ENCODE results near the gene DNAH6.
"Not testable (repeated sequence)": the region's sequence is repeated elsewhere in the genome, so short reads cannot be mapped to it uniquely, and the experiment has no call there.

The DNAH6 gene

DNA sequence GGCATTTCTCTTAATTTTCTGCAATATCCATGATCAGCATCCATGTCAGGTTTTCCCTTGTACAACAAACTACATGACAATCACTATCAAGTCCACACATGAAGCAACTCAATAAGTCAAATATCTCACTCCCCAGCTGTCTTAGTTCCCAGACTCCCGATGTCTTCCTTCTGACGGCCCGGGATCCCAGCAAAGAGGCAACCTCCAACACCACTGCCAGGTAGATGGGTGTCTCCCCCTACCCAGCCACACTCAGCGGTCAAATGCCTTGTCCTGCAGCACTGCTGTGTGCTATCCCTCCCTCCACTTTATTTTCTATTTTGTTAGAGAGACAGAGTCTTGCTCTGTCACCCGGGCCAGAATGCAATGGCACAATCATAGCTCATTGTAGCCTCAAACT is 341.3 kb downstream of the DNAH6 start:
- WGBS, 2 experiments: 84 to 92% methylated on average over 5 of the region's 5 CpGs

GRCh38 chr2:84858123-84858522 is 341.8 kb downstream of the DNAH6 start:
- H3K27me3 ChIP-seq (ENCODE audit: control insufficient read depth, insufficient read depth, low read length, poor library complexity, severe bottlenecking): peaks cover 29% of the 10 kb centered on the region
- no peaks in the 10 kb centered on the region for H3K9me3 ChIP-seq (ENCODE audit: control insufficient read depth, low read length)
- H3K4me3 ChIP-seq (ENCODE audit: insufficient read depth, low read depth, low read length): no peak overlapping the region
- peaks cover 4% of the 10 kb centered on the region for H3K4me1 ChIP-seq (ENCODE audit: control insufficient read depth, insufficient read depth, low read length)
- no peak overlapping the region for H3K27ac ChIP-seq (ENCODE audit: insufficient read depth, low read depth, low read length, poor library complexity, severe bottlenecking)
- 62 to 65% methylated on average over 3 of the region's 3 CpGs for WGBS, 2 experiments
- no peaks in the 10 kb centered on the region for H3K36me3 ChIP-seq (ENCODE audit: control insufficient read depth, insufficient read depth, low read length)

More for the DNA sequence above, 341.3 kb downstream of the DNAH6 start:
- H3K9me3 ChIP-seq (ENCODE audit: control insufficient read depth, low read length): no peaks in the 10 kb centered on the region
- H3K4me1 ChIP-seq (ENCODE audit: control insufficient read depth, insufficient read depth, low read length): peaks cover 4% of the 10 kb centered on the region
- no peak overlapping the region for H3K27ac ChIP-seq (ENCODE audit: insufficient read depth, low read depth, low read length, poor library complexity, severe bottlenecking)
- peaks cover 29% of the 10 kb centered on the region for H3K27me3 ChIP-seq (ENCODE audit: control insufficient read depth, insufficient read depth, low read length, poor library complexity, severe bottlenecking)
- no peak overlapping the region for H3K4me3 ChIP-seq (ENCODE audit: insufficient read depth, low read depth, low read length)
- no peaks in the 10 kb centered on the region for H3K36me3 ChIP-seq (ENCODE audit: control insufficient read depth, insufficient read depth, low read length)

DNA sequence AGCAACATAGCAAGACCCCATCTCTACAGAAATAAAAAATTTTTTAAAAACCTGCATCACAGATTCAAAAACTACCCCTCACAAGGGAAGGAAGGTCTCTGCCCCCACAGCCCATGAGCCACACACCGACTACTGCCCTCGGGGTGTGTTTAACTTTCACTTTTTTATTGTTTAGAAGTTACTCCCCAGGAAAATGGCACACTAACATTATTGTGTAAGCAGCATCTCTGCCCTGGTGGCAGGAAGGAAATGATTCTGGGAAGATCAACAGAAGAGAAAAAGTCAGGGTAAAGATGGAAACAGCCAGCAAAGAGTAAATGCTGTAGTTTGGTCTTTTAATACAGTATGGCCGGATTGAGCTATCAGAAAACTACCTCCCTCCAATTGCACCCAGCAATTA is 342.6 kb downstream of the DNAH6 start:
- 92 to 94% methylated on average over 3 of the region's 3 CpGs for WGBS, 2 experiments
- Histone ChIP-seq H3K9me3 (ENCODE audit: control insufficient read depth, low read length) (no peaks in the 10 kb centered on the region), H3K27me3 (ENCODE audit: control insufficient read depth, insufficient read depth, low read length, poor library complexity, severe bottlenecking) (peaks cover 29% of the 10 kb centered on the region), H3K4me1 (ENCODE audit: control insufficient read depth, insufficient read depth, low read length) (peaks cover 4% of the 10 kb centered on the region), H3K27ac (ENCODE audit: insufficient read depth, low read depth, low read length, poor library complexity, severe bottlenecking) (no peak overlapping the region), H3K4me3 (ENCODE audit: insufficient read depth, low read depth, low read length) (no peak overlapping the region), H3K36me3 (ENCODE audit: control insufficient read depth, insufficient read depth, low read length) (no peaks in the 10 kb centered on the region)

GRCh38 chr2:84861539-84861938 is 345.2 kb downstream of the DNAH6 start:
- Histone ChIP-seq H3K9me3 (ENCODE audit: control insufficient read depth, low read length) (no peaks in the 10 kb centered on the region), H3K27me3 (ENCODE audit: control insufficient read depth, insufficient read depth, low read length, poor library complexity, severe bottlenecking) (peaks cover 13% of the 10 kb centered on the region), H3K4me1 (ENCODE audit: control insufficient read depth, insufficient read depth, low read length) (peaks cover 4% of the 10 kb centered on the region), H3K27ac (ENCODE audit: insufficient read depth, low read depth, low read length, poor library complexity, severe bottlenecking) (no peak overlapping the region), H3K36me3 (ENCODE audit: control insufficient read depth, insufficient read depth, low read length) (no peaks in the 10 kb centered on the region), H3K4me3 (ENCODE audit: insufficient read depth, low read depth, low read length) (no peak overlapping the region)
- WGBS, 2 experiments: 86% methylated on average over 6 of the region's 6 CpGs

DNA sequence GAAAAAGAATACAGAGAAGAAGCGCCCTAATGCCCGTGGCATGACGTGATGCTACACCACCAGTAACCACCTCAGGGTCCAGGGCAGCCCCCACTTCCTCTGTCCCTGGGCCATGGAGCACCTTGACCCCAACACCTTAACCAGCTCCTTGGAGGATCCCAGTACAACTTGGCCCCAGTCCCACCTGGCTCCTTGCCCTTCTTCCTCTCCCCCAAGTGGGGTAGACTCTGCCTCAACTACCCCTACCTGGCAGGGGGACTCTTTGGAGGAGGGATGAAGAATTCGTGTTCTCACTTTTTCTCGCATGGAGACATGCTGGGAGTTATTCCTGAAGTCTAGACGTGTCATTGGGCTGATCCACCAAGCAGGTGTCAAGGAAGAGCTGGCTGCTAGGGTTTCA is 345.7 kb downstream of the DNAH6 start:
- H3K9me3 ChIP-seq (ENCODE audit: control insufficient read depth, low read length): no peaks in the 10 kb centered on the region
- H3K4me1 ChIP-seq (ENCODE audit: control insufficient read depth, insufficient read depth, low read length): no peaks in the 10 kb centered on the region
- WGBS, 2 experiments: 85 to 87% methylated on average over 6 of the region's 6 CpGs
- peaks cover 9% of the 10 kb centered on the region for H3K27me3 ChIP-seq (ENCODE audit: control insufficient read depth, insufficient read depth, low read length, poor library complexity, severe bottlenecking)
- no peak overlapping the region for H3K27ac ChIP-seq (ENCODE audit: insufficient read depth, low read depth, low read length, poor library complexity, severe bottlenecking)
- H3K36me3 ChIP-seq (ENCODE audit: control insufficient read depth, insufficient read depth, low read length): no peaks in the 10 kb centered on the region
- H3K4me3 ChIP-seq (ENCODE audit: insufficient read depth, low read depth, low read length): no peak overlapping the region

GRCh38 chr2:84865181-84865783 is 349.0 kb downstream of the DNAH6 start:
- Histone ChIP-seq H3K36me3 (ENCODE audit: control insufficient read depth, insufficient read depth, low read length) (no peaks in the 10 kb centered on the region), H3K4me3 (ENCODE audit: insufficient read depth, low read depth, low read length) (no peak overlapping the region), H3K27ac (ENCODE audit: insufficient read depth, low read depth, low read length, poor library complexity, severe bottlenecking) (no peak overlapping the region), H3K27me3 (ENCODE audit: control insufficient read depth, insufficient read depth, low read length, poor library complexity, severe bottlenecking) (no peaks in the 10 kb centered on the region), H3K4me1 (ENCODE audit: control insufficient read depth, insufficient read depth, low read length) (no peaks in the 10 kb centered on the region), H3K9me3 (ENCODE audit: control insufficient read depth, low read length) (no peaks in the 10 kb centered on the region)
- 90 to 91% methylated on average over 6 of the region's 6 CpGs for WGBS, 2 experiments

DNA sequence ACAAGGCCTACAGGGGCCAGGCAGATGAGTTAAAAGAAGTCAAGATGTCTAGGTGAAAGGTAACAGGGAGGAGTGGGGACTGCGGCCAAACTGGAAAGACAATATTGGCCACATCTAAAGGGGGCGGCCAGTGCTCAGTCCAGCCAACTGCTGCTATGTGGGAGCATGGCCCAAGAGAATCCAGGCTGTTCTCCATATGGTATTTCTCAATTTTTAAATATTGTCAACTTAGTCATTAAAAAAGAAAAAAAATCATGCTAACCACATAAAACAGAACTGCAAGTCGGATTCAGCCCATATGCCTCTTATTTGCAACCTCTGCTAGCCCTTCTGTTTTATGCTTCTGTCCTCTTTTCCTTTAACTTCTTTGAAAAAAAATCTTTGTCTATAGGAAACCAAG is 349.8 kb downstream of the DNAH6 start:
- Histone ChIP-seq H3K9me3 (ENCODE audit: control insufficient read depth, low read length) (no peaks in the 10 kb centered on the region), H3K4me3 (ENCODE audit: insufficient read depth, low read depth, low read length) (no peak overlapping the region), H3K27me3 (ENCODE audit: control insufficient read depth, insufficient read depth, low read length, poor library complexity, severe bottlenecking) (no peaks in the 10 kb centered on the region), H3K27ac (ENCODE audit: insufficient read depth, low read depth, low read length, poor library complexity, severe bottlenecking) (no peak overlapping the region), H3K36me3 (ENCODE audit: control insufficient read depth, insufficient read depth, low read length) (no peaks in the 10 kb centered on the region), H3K4me1 (ENCODE audit: control insufficient read depth, insufficient read depth, low read length) (no peaks in the 10 kb centered on the region)
- 90 to 94% methylated on average over 3 of the region's 3 CpGs for WGBS, 2 experiments

DNA sequence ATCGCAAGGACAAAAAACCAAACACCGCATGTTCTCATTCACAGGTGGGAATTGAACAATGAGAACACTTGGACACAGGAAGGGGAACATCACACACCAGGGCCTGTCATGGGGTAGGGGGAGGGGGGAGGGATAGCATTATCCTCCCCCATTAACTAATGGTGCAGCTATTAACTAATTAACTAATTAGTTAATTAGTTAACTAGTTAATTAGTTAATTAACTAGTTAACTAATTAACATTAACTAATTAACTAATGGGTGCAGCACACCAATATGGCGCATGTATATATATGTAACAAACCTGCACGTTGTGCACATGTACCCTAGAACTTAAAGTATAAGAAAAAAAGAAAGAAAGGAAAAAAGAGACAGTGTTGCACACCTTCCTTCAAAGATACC is 352.0 kb downstream of the DNAH6 start:
- not testable (repeated sequence) for H3K9me3 ChIP-seq (ENCODE audit: control insufficient read depth, low read length); H3K4me3 ChIP-seq (ENCODE audit: insufficient read depth, low read depth, low read length); H3K27me3 ChIP-seq (ENCODE audit: control insufficient read depth, insufficient read depth, low read length, poor library complexity, severe bottlenecking); H3K27ac ChIP-seq (ENCODE audit: insufficient read depth, low read depth, low read length, poor library complexity, severe bottlenecking); H3K36me3 ChIP-seq (ENCODE audit: control insufficient read depth, insufficient read depth, low read length); H3K4me1 ChIP-seq (ENCODE audit: control insufficient read depth, insufficient read depth, low read length)
- 92 to 100% methylated on average over 2 of the region's 4 CpGs for WGBS, 2 experiments
